ENCODE data around the gene ITGA2B. TPM values are rescaled to one million over a fixed set of nuclear protein-coding genes. Genes with fewer than 3 reads are reported as not detected.
"Not testable (repeated sequence)": the region's sequence is repeated elsewhere in the genome, so short reads cannot be mapped to it uniquely, and the experiment has no call there.

The ITGA2B gene
- total RNA-seq, 1 donor from 2014 or later, result 1.2 TPM

DNA sequence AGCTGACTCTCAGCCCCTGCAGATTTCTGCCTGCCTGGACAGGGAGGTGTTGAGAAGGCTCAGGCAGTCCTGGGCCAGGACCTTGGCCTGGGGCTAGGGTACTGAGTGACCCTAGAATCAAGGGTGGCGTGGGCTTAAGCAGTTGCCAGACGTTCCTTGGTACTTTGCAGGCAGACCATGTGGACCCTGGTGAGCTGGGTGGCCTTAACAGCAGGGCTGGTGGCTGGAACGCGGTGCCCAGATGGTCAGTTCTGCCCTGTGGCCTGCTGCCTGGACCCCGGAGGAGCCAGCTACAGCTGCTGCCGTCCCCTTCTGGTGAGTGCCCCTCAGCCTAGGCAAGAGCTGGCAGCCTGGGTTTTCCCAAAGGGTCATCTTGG, 40.5 kb downstream of the ITGA2B start:
- H3K27me3 Mint-ChIP-seq, result peaks cover 8% of the 10 kb centered on the region
- peaks cover 3% of the 10 kb centered on the region for H3K4me1 Mint-ChIP-seq (ENCODE audit: low read depth)
- H3K27ac Mint-ChIP-seq, result no peak overlapping the region
- no peak overlapping the region for H3K4me3 Mint-ChIP-seq (ENCODE audit: low read depth)
- peaks cover 7% of the 10 kb centered on the region for H3K36me3 Mint-ChIP-seq (ENCODE audit: insufficient read depth)
- DNase-seq (ENCODE audit: low spot score, unreplicated experiment), result no peak
- no peaks in the 10 kb centered on the region for H3K9me3 Mint-ChIP-seq (ENCODE audit: low read depth)
- TF ChIP-seq CTCF (IDR thresholded peaks at IDR 0.05; ENCODE audit: unreplicated experiment), result no peak

GRCh38 chr17:44348234-44348987, 41.0 kb downstream of the ITGA2B start:
- no peaks in the 10 kb centered on the region for H3K9me3 Mint-ChIP-seq (ENCODE audit: low read depth)
- no peak overlapping the region for H3K4me3 Mint-ChIP-seq (ENCODE audit: low read depth)
- peak overlapping the region; percentile 37 for H3K27ac Mint-ChIP-seq
- H3K36me3 Mint-ChIP-seq (ENCODE audit: insufficient read depth), result peaks cover 7% of the 10 kb centered on the region
- H3K4me1 Mint-ChIP-seq (ENCODE audit: low read depth), result peaks cover 3% of the 10 kb centered on the region
- H3K27me3 Mint-ChIP-seq, result peaks cover 13% of the 10 kb centered on the region
- DNase-seq (ENCODE audit: low spot score, unreplicated experiment), result no peak
- no peak for TF ChIP-seq CTCF (IDR thresholded peaks at IDR 0.05; ENCODE audit: unreplicated experiment)

- H3K4me3 Mint-ChIP-seq (ENCODE audit: low read depth); DNase-seq (ENCODE audit: low spot score, unreplicated experiment); H3K9me3 Mint-ChIP-seq (ENCODE audit: low read depth); H3K27ac Mint-ChIP-seq; H3K36me3 Mint-ChIP-seq (ENCODE audit: insufficient read depth); H3K4me1 Mint-ChIP-seq (ENCODE audit: low read depth): not testable (repeated sequence)
- H3K27me3 Mint-ChIP-seq, result peaks cover 18% of the 10 kb centered on the region
Observed at GRCh38 chr17:44347206-44348055, 42.0 kb downstream of the ITGA2B start.

DNA sequence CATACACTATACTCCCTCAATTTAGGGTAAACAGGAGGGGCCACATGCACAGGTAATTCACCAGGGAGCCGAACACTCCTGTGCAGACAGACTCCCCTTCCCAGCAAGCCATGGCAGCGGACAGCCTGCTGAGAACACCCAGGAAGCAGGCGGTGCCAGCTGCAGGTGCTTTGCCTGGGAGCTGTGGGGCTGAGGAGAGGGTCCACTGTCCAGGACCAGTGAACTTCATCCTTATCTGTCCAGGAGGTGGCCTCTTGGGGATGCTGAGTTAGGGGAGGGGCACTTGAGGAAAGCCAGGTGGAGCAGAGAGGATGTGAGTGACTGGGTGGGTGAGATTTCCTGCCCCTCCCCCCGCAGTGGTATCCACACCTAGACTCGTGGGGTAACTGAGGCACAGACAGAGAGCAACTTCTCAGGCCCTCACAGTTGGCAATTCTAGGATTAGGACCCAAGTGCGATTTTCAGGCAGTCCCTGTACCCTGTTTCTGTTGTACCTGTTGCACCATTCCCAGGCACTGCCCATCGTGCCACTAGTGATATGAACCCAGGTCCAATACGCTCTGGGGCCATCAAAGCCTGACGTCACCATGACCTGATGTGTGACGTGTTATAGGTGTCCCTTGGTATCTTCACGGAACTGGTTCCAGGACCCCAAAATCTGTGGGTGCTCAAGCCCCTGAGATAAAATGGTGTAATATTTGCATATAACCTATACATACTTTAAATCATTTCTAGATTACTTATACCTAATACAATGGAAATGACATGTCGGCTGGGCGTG, 43.2 kb downstream of the ITGA2B start:
- TF ChIP-seq CTCF (IDR thresholded peaks at IDR 0.05; ENCODE audit: unreplicated experiment), result no peak
- no peaks in the 10 kb centered on the region for H3K36me3 Mint-ChIP-seq (ENCODE audit: insufficient read depth)
- peak overlapping the region; percentile 96 for H3K27ac Mint-ChIP-seq
- H3K4me3 Mint-ChIP-seq (ENCODE audit: low read depth), result peak overlapping the region; percentile 82
- peaks cover 3% of the 10 kb centered on the region for H3K4me1 Mint-ChIP-seq (ENCODE audit: low read depth)
- no peaks in the 10 kb centered on the region for H3K9me3 Mint-ChIP-seq (ENCODE audit: low read depth)
- DNase-seq (ENCODE audit: low spot score, unreplicated experiment), result no peak
- peaks cover 24% of the 10 kb centered on the region for H3K27me3 Mint-ChIP-seq

DNA sequence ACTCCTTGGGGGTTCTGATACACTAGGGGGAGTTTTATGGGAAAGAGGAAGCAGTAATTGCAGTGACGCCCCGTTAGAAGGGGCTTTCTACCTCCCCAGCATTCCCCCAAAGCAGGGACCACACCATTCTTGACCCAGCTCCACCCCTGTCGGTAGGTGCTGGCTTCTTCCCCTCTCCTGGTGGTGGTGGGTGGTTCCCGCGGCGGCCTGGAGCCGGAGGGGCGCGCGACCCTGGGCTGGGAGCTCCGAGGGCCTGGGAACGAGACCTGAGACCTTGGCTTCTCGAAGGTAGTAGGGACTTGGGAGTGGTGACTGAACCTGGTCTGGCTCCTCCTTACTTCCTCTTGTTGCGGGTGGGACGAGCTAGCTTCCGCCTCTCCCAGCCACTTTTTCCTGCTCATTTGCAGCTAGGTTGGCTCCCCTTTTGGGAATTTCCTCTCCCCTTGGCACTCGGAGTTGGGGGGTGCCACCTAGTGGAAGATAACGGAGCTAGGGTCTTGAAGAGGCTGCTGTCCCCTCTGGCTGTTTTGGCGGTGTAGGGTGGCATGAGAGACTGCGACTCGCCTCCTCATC, 43.9 kb downstream of the ITGA2B start:
- Mint-ChIP-seq H3K4me1 (ENCODE audit: low read depth) (peaks cover 3% of the 10 kb centered on the region), H3K27ac (peak overlapping the region; percentile 96), H3K27me3 (peaks cover 24% of the 10 kb centered on the region), H3K9me3 (ENCODE audit: low read depth) (no peaks in the 10 kb centered on the region), H3K36me3 (ENCODE audit: insufficient read depth) (no peaks in the 10 kb centered on the region), H3K4me3 (ENCODE audit: low read depth) (peak overlapping the region; percentile 82)
- peak; percentile 45 for DNase-seq (ENCODE audit: low spot score, unreplicated experiment)
- peak; percentile 50 for TF ChIP-seq CTCF (IDR thresholded peaks at IDR 0.05; ENCODE audit: unreplicated experiment)

Measured in progenitor cell of endocrine pancreas (in vitro differentiated cells).